IMR-90 (cell line): ENCODE measurements around the gene IGF2BP3. TPM values are rescaled to one million over a fixed set of nuclear protein-coding genes. Genes with fewer than 3 reads are reported as not detected.

Experiments used
- ATAC-seq: fragments of 200-7000 bp; cut with Tn5 transposase; 2 replicates; pipeline ENCODE4 v1.9.1; 2020; ENCODE audit warnings: low read depth, mild to moderate bottlenecking, moderate library complexity
- BruUV-seq: library from RNA; stranded (reverse); fragments of 400-500 nt; replicated peaks from 2 replicates; lab custom pipeline; 2021; lab: Mats Ljungman, UMichigan
- CTCF ChIA-PET: fragments of 300-600 bp; formaldehyde crosslinking; extraction: SDS; loops from one replicate; lab custom pipeline; 2021; ENCODE audit warnings: antibody characterized with exemption; lab: Yijun Ruan, JAX
- POLR2A ChIA-PET: fragments of 300-600 bp; sonication (Branson Sonifier 250); formaldehyde crosslinking; loops from one replicate; lab custom pipeline; 2022; ENCODE audit warnings: antibody characterized with exemption; ENCODE audit not compliant: unreplicated experiment; lab: Charles Lee
- DNase-seq: peaks from one replicate; pipeline ENCODE4 v3.0.0; 2013
- H2AFZ ChIP-seq: replicated peaks from 2 replicates; pipeline ENCODE3; 2013; ENCODE audit warnings: low read length, mild to moderate bottlenecking; ENCODE audit not compliant: poor library complexity
- H2AK5ac ChIP-seq: 2 replicates; pipeline ENCODE4 v1.6.1; 2013; ENCODE audit warnings: low read depth, low read length, inconsistent platforms
- H2AK9ac ChIP-seq: replicated peaks from 2 replicates; pipeline ENCODE3; 2013; ENCODE audit warnings: mild to moderate bottlenecking, low read depth, low read length, moderate library complexity; ENCODE audit not compliant: poor library complexity
- H2BK120ac ChIP-seq: 2 replicates; pipeline ENCODE4 v1.6.1; 2013; ENCODE audit warnings: low read depth, low read length, inconsistent platforms
- H2BK15ac ChIP-seq: 3 replicates; pipeline ENCODE4 v1.6.1; 2013; ENCODE audit warnings: low read depth, low read length, inconsistent platforms
- H2BK20ac ChIP-seq: 2 replicates; pipeline ENCODE4 v1.6.1; 2013; ENCODE audit warnings: low read depth, mild to moderate bottlenecking, inconsistent platforms, low read length, moderate library complexity
- H2BK5ac ChIP-seq: 2 replicates; pipeline ENCODE4 v1.6.1; 2013; ENCODE audit warnings: mild to moderate bottlenecking, low read depth, low read length, inconsistent platforms; ENCODE audit not compliant: poor library complexity, severe bottlenecking
- H3K14ac ChIP-seq: replicated peaks from 2 replicates; pipeline ENCODE4 v1.6.1; 2013; ENCODE audit warnings: low read depth, low read length, inconsistent platforms
- H3K18ac ChIP-seq: 2 replicates; pipeline ENCODE4 v1.6.1; 2013; ENCODE audit warnings: low read depth, low read length, control low read depth
- H3K23ac ChIP-seq: 2 replicates; pipeline ENCODE4 v1.6.1; 2013; ENCODE audit warnings: low read depth, low read length, inconsistent platforms
- H3K27ac ChIP-seq: 2 replicates; pipeline ENCODE4 v1.5.1; 2013; ENCODE audit warnings: mild to moderate bottlenecking, control low read depth, low read length; ENCODE audit not compliant: insufficient read depth
- H3K27me3 ChIP-seq: 2 replicates; pipeline ENCODE4 v1.6.1; 2013; ENCODE audit warnings: low read length; ENCODE audit not compliant: control insufficient read depth, insufficient read depth
- H3K36me3 ChIP-seq: 2 replicates; pipeline ENCODE4 v1.6.1; 2013; ENCODE audit warnings: low read length, mixed read lengths; ENCODE audit not compliant: control insufficient read depth, insufficient read depth
- H3K4ac ChIP-seq: 2 replicates; pipeline ENCODE4 v1.6.1; 2013; ENCODE audit warnings: low read depth, low read length, inconsistent platforms
- H3K4me1 ChIP-seq: 2 replicates; pipeline ENCODE4 v1.6.1; 2013; ENCODE audit warnings: low read length, mixed read lengths; ENCODE audit not compliant: control insufficient read depth, insufficient read depth
- H3K4me2 ChIP-seq: 2 replicates; pipeline ENCODE4 v1.6.1; 2013; ENCODE audit warnings: low read depth, mild to moderate bottlenecking, control low read depth, low read length, moderate library complexity
- H3K4me3 ChIP-seq: 2 replicates; pipeline ENCODE4 v1.5.1; 2013; ENCODE audit warnings: low read depth, mild to moderate bottlenecking, control low read depth, low read length, moderate library complexity; ENCODE audit not compliant: insufficient read depth
- H3K56ac ChIP-seq: 2 replicates; pipeline ENCODE4 v1.6.1; 2013; ENCODE audit warnings: low read length, inconsistent platforms; ENCODE audit not compliant: insufficient read depth; ENCODE audit errors: extremely low read depth
- H3K79me1 ChIP-seq, 2 experiments: 2 replicates each; pipeline ENCODE4 v1.6.1; 2013; ENCODE audit warnings: low read length in 2 of 2, inconsistent platforms in 1 of 2, low read depth in 1 of 2
- H3K9ac ChIP-seq: 2 replicates; pipeline ENCODE4 v1.6.1; 2013; ENCODE audit warnings: low read depth, low read length, control low read depth
- H3K9me1 ChIP-seq: 2 replicates; pipeline ENCODE4 v1.6.1; 2013; ENCODE audit warnings: low read length, inconsistent platforms; ENCODE audit not compliant: insufficient read depth
- H3K9me3 ChIP-seq: 2 replicates; pipeline ENCODE4 v1.6.1; 2013; ENCODE audit warnings: low read length; ENCODE audit not compliant: control insufficient read depth, insufficient read depth
- H4K20me1 ChIP-seq: 2 replicates; pipeline ENCODE4 v1.6.1; 2013; ENCODE audit warnings: low read length, inconsistent platforms; ENCODE audit not compliant: insufficient read depth
- H4K5ac ChIP-seq: 2 replicates; pipeline ENCODE4 v1.6.1; 2013; ENCODE audit warnings: mild to moderate bottlenecking, low read depth, low read length, control low read depth
- H4K8ac ChIP-seq, 2 experiments: 2 replicates each; pipeline ENCODE4 v1.6.1; 2013; ENCODE audit warnings: low read depth in 2 of 2, low read length in 2 of 2, control low read depth in 1 of 2, inconsistent platforms in 1 of 2
- H4K91ac ChIP-seq: 2 replicates; pipeline ENCODE4 v1.6.1; 2013; ENCODE audit warnings: low read depth, low read length, inconsistent platforms; ENCODE audit not compliant: insufficient read depth
- BHLHE40 ChIP-seq: fragments of 150-350 bp; IDR thresholded peaks from 2 replicates; pipeline ENCODE4 v1.6.1; 2016; ENCODE audit warnings: mild to moderate bottlenecking, low read depth, low read length
- CEBPB ChIP-seq: IDR thresholded peaks from 2 replicates; pipeline ENCODE4 v1.6.1; 2012; ENCODE audit warnings: low read depth, low read length, improper control_type of control experiment
- CTCF ChIP-seq: conservative IDR thresholded peaks from 2 replicates; pipeline ENCODE4 v1.5.1; 2012; ENCODE audit warnings: mild to moderate bottlenecking, low read depth, low read length, improper control_type of control experiment
- FOS ChIP-seq: fragments of 150-350 bp; IDR thresholded peaks from 2 replicates; pipeline ENCODE4 v1.6.1; 2016; ENCODE audit warnings: low read depth, low read length
- MAZ ChIP-seq: IDR thresholded peaks from 2 replicates; pipeline ENCODE4 v1.6.1; 2012; ENCODE audit warnings: low read depth, mild to moderate bottlenecking, low read length, improper control_type of control experiment, moderate library complexity, borderline replicate concordance
- MXI1 ChIP-seq: IDR thresholded peaks from 2 replicates; pipeline ENCODE4 v1.6.1; 2012; ENCODE audit warnings: low read depth, mild to moderate bottlenecking, low read length, moderate library complexity, borderline replicate concordance
- NFE2L2 ChIP-seq: fragments of 150-350 bp; IDR thresholded peaks from 2 replicates; pipeline ENCODE4 v1.6.1; 2016; ENCODE audit warnings: low read depth, mild to moderate bottlenecking, low read length
- RAD21 ChIP-seq: IDR thresholded peaks from 2 replicates; pipeline ENCODE4 v1.6.1; 2012; ENCODE audit warnings: low read length, improper control_type of control experiment
- RFX5 ChIP-seq: IDR thresholded peaks from 2 replicates; pipeline ENCODE4 v1.8.0; 2012; ENCODE audit warnings: low read depth, mild to moderate bottlenecking, low read length, moderate library complexity
- WGBS, 2 experiments: methylation state at CpG; one replicate each; pipeline versions ENCODE4 v1.1.5 to v1.1.7; 2013; ENCODE audit warnings: missing lambda C conversion rate in 2 of 2; ENCODE audit not compliant: insufficient read length in 1 of 2; ENCODE audit errors: extremely low coverage in 2 of 2; 5-methylcytosine and 5-hydroxymethylcytosine counted together
- dilution Hi-C: fragments of 300-500 bp; cut with HindIII; formaldehyde crosslinking; loops from one replicate; pipeline ENCODE4 v1.14.3; 2018; ENCODE audit warnings: low sequenced_read_pairs; ENCODE audit not compliant: unreplicated experiment
- in situ Hi-C: fragments of 300-500 bp; cut with MboI; formaldehyde crosslinking; loops from 3 replicates; pipeline ENCODE4 v1.14.3; 2019; ENCODE audit warnings: low sequenced_read_pairs, inconsistent platforms, mixed read lengths
- intact Hi-C: fragments of 100-400 bp; cut with micrococcal nuclease; formaldehyde crosslinking; loops from 2 replicates; pipeline ENCODE4 v1.10.0; 2022
- polyA plus RNA-seq, 3 experiments: library from polyadenylated mRNA; depleted of rRNA; stranded (reverse); fragments of >200 nt; gene quantifications; 2 replicates each; pipeline ENCODE4 v1.2.3, GENCODE V29; 2012; ENCODE audit warnings: low replicate concordance in 1 of 3
- total RNA-seq: library from RNA; depleted of rRNA; stranded (reverse); fragments of >200 nt; gene quantifications from 2 replicates; pipeline ENCODE4 v1.2.3, GENCODE V29; 2012
- TF ChIP-seq, protein P1 (sequence below): fragments of 150-350 bp; IDR thresholded peaks from 2 replicates; pipeline ENCODE4 v1.6.1; 2017; ENCODE audit warnings: mild to moderate bottlenecking, antibody characterized with exemption, low read length, low read depth
- TF ChIP-seq, protein P2 (sequence below): fragments of 150-350 bp; IDR thresholded peaks from 2 replicates; pipeline ENCODE4 v1.6.1; 2016; ENCODE audit warnings: low read depth, mild to moderate bottlenecking, low read length, moderate library complexity, borderline replicate concordance

Gene IGF2BP3
- total and polyA plus RNA-seq, 2 of the 4 experiments (the other 2 are of a cell fraction) = 50.9 to 59.3 TPM

- Histone ChIP-seq H3K56ac (no peak overlapping the region), H4K91ac (no peak overlapping the region), H2BK5ac (no peak overlapping the region), H3K27ac (no peak overlapping the region), H4K20me1 (peaks cover 14% of the 10 kb centered on the region; the same call in 1 of the 2 replicates), H3K14ac (no peak overlapping the region), H3K4me3 (no peak overlapping the region), H3K9ac (no peak overlapping the region), H3K18ac (no peak overlapping the region), H4K8ac (no peak overlapping the region), H3K27me3 (no peaks in the 10 kb centered on the region), H2BK20ac (no peak overlapping the region), H3K4ac (no peak overlapping the region), H3K79me1 (peaks cover 26 to 41% of the 10 kb centered on the region in 2 experiments), H3K4me1 (no peaks in the 10 kb centered on the region), H3K36me3 (peaks cover 25% of the 10 kb centered on the region), H2AK5ac (no peak overlapping the region), H3K4me2 (no peak overlapping the region), H3K9me3 (no peaks in the 10 kb centered on the region), H3K9me1 (no peaks in the 10 kb centered on the region; the same call in 1 of the 2 replicates), H4K5ac (no peak overlapping the region), H3K23ac (no peak overlapping the region), H2BK120ac (no peak overlapping the region), H2AFZ (no peak overlapping the region), H2BK15ac (no peak overlapping the region), H2AK9ac (no peak overlapping the region)
- dilution Hi-C loops = no loop called here
- ChIA-PET CTCF (no interaction called here), POLR2A (no interaction called here)
- TF ChIP-seq RAD21 (no peak), BHLHE40 (no peak), MAZ (no peak), MXI1 (no peak), RFX5 (no peak), FOS (no peak), CEBPB (no peak), NFE2L2 (no peak), CTCF (no peak)
- TF ChIP-seq, protein P1, sequence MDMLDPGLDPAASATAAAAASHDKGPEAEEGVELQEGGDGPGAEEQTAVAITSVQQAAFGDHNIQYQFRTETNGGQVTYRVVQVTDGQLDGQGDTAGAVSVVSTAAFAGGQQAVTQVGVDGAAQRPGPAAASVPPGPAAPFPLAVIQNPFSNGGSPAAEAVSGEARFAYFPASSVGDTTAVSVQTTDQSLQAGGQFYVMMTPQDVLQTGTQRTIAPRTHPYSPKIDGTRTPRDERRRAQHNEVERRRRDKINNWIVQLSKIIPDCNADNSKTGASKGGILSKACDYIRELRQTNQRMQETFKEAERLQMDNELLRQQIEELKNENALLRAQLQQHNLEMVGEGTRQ = no peak
- TF ChIP-seq, protein P2, sequence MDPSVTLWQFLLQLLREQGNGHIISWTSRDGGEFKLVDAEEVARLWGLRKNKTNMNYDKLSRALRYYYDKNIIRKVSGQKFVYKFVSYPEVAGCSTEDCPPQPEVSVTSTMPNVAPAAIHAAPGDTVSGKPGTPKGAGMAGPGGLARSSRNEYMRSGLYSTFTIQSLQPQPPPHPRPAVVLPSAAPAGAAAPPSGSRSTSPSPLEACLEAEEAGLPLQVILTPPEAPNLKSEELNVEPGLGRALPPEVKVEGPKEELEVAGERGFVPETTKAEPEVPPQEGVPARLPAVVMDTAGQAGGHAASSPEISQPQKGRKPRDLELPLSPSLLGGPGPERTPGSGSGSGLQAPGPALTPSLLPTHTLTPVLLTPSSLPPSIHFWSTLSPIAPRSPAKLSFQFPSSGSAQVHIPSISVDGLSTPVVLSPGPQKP = no peak
- DNase-seq (no peak), ATAC-seq (no peak)
- no CpG with 5 or more reads among the region's 6 CpGs for WGBS, 2 experiments
- no TSS peak for BruUV-seq
- in situ Hi-C loops = no loop called here
- intact Hi-C loops = no loop called here
Observed at GRCh38 chr7:23308754-23309153, 161.5 kb downstream of the IGF2BP3 start.
